ENCODE results near the gene ZW10.

The ZW10 gene

DNA sequence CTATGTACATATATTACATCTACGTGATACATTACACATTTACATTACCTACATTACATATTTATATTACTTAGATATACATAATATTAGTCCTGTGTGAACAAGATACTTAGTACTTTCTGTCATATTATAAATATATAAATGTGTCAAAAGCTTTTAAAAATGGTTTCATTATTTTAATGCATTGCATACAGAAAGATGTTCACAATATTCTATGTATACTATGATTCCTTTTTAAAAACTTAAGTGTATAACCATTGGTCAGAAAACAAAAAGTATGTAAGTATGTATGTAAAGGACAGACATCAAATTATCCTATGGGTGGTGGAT, 647 bp upstream of the ZW10 start:
- Histone ChIP-seq H3K9ac (ENCODE audit: low read length) (peak overlapping the region; percentile 55; the same call in 1 of the 2 replicates), H3K4me2 (ENCODE audit: low read length) (peak overlapping the region; percentile 45), H3K27me3 (ENCODE audit: insufficient read depth, low read length) (no peaks in the 10 kb centered on the region), H3K9me2 (ENCODE audit: low read depth, low read length) (no peaks in the 10 kb centered on the region), H4K20me1 (ENCODE audit: insufficient read depth, low read length) (no peaks in the 10 kb centered on the region), H3K27ac (ENCODE audit: low read depth, low read length, poor library complexity, severe bottlenecking) (no peak overlapping the region), H3K9me3 (ENCODE audit: low read length) (no peaks in the 10 kb centered on the region), H3K4me1 (ENCODE audit: insufficient read depth, low read length, severe bottlenecking) (peaks cover 25% of the 10 kb centered on the region), H3K4me3 (ENCODE audit: low read depth, low read length, poor library complexity, severe bottlenecking) (peak overlapping the region; percentile 76), H3K36me3 (ENCODE audit: insufficient read depth, low read length) (peaks cover 3% of the 10 kb centered on the region; the same call in 1 of the 2 replicates), H3F3A (ENCODE audit: insufficient read depth, low read length) (no peaks in the 10 kb centered on the region), H2AFZ (ENCODE audit: low read length) (no peak overlapping the region), H3K79me2 (ENCODE audit: insufficient read depth, low read length) (no peaks in the 10 kb centered on the region)
- TF ChIP-seq EZH2 (IDR thresholded peaks at IDR 0.05; ENCODE audit: borderline replicate concordance, low read length) = no peak
- TF ChIP-seq, protein P1, sequence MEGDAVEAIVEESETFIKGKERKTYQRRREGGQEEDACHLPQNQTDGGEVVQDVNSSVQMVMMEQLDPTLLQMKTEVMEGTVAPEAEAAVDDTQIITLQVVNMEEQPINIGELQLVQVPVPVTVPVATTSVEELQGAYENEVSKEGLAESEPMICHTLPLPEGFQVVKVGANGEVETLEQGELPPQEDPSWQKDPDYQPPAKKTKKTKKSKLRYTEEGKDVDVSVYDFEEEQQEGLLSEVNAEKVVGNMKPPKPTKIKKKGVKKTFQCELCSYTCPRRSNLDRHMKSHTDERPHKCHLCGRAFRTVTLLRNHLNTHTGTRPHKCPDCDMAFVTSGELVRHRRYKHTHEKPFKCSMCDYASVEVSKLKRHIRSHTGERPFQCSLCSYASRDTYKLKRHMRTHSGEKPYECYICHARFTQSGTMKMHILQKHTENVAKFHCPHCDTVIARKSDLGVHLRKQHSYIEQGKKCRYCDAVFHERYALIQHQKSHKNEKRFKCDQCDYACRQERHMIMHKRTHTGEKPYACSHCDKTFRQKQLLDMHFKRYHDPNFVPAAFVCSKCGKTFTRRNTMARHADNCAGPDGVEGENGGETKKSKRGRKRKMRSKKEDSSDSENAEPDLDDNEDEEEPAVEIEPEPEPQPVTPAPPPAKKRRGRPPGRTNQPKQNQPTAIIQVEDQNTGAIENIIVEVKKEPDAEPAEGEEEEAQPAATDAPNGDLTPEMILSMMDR (IDR thresholded peaks at IDR 0.05; ENCODE audit: low read length) = no peak

DNA sequence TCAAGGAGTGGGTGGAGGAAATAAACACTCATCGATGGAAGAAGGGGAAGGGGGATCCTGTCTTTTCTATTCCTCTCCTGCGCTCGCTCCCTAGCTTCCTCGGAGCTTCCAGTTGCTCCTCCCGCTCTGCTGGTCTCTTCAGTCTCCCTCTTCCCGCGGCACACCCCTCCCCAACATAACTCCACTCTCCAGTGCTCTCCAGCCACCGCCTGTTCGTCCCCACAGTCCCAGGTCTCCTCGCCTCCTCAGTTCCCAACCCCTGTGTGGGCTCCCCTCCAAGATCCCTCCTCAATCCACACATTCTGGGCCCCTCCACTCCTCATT, 438 bp downstream of the ZW10 start:
- no peaks in the 10 kb centered on the region for H3K79me2 ChIP-seq (ENCODE audit: insufficient read depth, low read length)
- H3K27ac ChIP-seq (ENCODE audit: low read depth, low read length, poor library complexity, severe bottlenecking) = no peak overlapping the region
- no peaks in the 10 kb centered on the region for H4K20me1 ChIP-seq (ENCODE audit: insufficient read depth, low read length)

DNA sequence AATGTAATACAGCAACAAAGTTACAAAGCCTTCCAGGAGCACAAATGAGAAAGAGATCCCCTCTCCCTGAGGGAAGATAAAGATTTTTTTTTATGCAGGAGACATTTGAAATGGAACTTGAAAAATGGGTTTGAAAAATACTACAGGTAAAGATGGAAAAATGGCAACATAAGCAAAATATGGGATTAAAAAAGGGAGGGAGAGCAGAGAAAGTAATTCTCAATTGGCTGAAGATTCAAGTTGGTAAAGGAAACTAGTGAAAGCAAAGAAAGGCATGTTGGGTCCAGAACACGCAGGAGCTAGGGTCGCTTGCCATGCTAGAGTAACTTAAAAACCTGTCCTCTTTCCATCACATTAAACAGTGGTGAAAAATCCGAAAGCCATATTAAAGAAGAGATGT, 1.5 kb downstream of the ZW10 start:
- H3K36me3 ChIP-seq (ENCODE audit: insufficient read depth, low read length) = peaks cover 18% of the 10 kb centered on the region
- no peaks in the 10 kb centered on the region for H3K79me2 ChIP-seq (ENCODE audit: insufficient read depth, low read length)
- H3K9me2 ChIP-seq (ENCODE audit: low read depth, low read length) = no peaks in the 10 kb centered on the region
- H4K20me1 ChIP-seq (ENCODE audit: insufficient read depth, low read length) = no peaks in the 10 kb centered on the region
- no peak overlapping the region for H2AFZ ChIP-seq (ENCODE audit: low read length)
- no peak overlapping the region for H3K27ac ChIP-seq (ENCODE audit: low read depth, low read length, poor library complexity, severe bottlenecking)
- H3F3A ChIP-seq (ENCODE audit: insufficient read depth, low read length) = no peaks in the 10 kb centered on the region
- H3K4me1 ChIP-seq (ENCODE audit: insufficient read depth, low read length, severe bottlenecking) = peaks cover 18% of the 10 kb centered on the region
- no peaks in the 10 kb centered on the region for H3K27me3 ChIP-seq (ENCODE audit: insufficient read depth, low read length)
- TF ChIP-seq, protein P1 (IDR thresholded peaks at IDR 0.05; ENCODE audit: low read length) = no peak
- no peak for TF ChIP-seq EZH2 (IDR thresholded peaks at IDR 0.05; ENCODE audit: borderline replicate concordance, low read length)
- no peak overlapping the region for H3K9ac ChIP-seq (ENCODE audit: low read length)
- no peaks in the 10 kb centered on the region for H3K9me3 ChIP-seq (ENCODE audit: low read length)
- peak overlapping the region; percentile 28 for H3K4me2 ChIP-seq (ENCODE audit: low read length)
- peak overlapping the region; percentile 76 for H3K4me3 ChIP-seq (ENCODE audit: low read depth, low read length, poor library complexity, severe bottlenecking)

More for the DNA sequence above, 438 bp downstream of the ZW10 start:
- H2AFZ ChIP-seq (ENCODE audit: low read length) = no peak overlapping the region
- H3K9me3 ChIP-seq (ENCODE audit: low read length) = no peaks in the 10 kb centered on the region
- peaks cover 21% of the 10 kb centered on the region for H3K4me1 ChIP-seq (ENCODE audit: insufficient read depth, low read length, severe bottlenecking)
- H3K27me3 ChIP-seq (ENCODE audit: insufficient read depth, low read length) = no peaks in the 10 kb centered on the region
- peak overlapping the region; percentile 81 for H3K9ac ChIP-seq (ENCODE audit: low read length)
- TF ChIP-seq EZH2 (IDR thresholded peaks at IDR 0.05; ENCODE audit: borderline replicate concordance, low read length) = no peak
- TF ChIP-seq, protein P1 (IDR thresholded peaks at IDR 0.05; ENCODE audit: low read length) = no peak
- H3F3A ChIP-seq (ENCODE audit: insufficient read depth, low read length) = no peaks in the 10 kb centered on the region
- peak overlapping the region; percentile 52 for H3K4me2 ChIP-seq (ENCODE audit: low read length)
- H3K4me3 ChIP-seq (ENCODE audit: low read depth, low read length, poor library complexity, severe bottlenecking) = peak overlapping the region; percentile 76
- H3K36me3 ChIP-seq (ENCODE audit: insufficient read depth, low read length) = peaks cover 9% of the 10 kb centered on the region
- H3K9me2 ChIP-seq (ENCODE audit: low read depth, low read length) = no peaks in the 10 kb centered on the region

Data from OCI-LY1 (cell line).